Gastrocnemius medialis (tissue), 4 donors: Measurements from ENCODE around the gene APBB2. TPM values are rescaled to one million over a fixed set of nuclear protein-coding genes. Genes with fewer than 3 reads are reported as not detected.

ENCODE experiments used
- ATAC-seq, 2 donors: fragments of 150-250 bp; one replicate each; pipeline ENCODE4 v1.9.1; 2016
- DNase-seq, 2 donors: peaks; one replicate each; pipeline ENCODE4 v3.0.0-alpha.2; 2019
- H3K27ac ChIP-seq, 4 donors: fragments of 200-600 bp; sonication (generic); 1 replicate in 1 of 4; 2 replicates in 3 of 4; pipeline ENCODE4 v1.5.1; 2016 to 2018; ENCODE audit warnings: mild to moderate bottlenecking in 2 of 4, moderate library complexity in 1 of 4
- H3K27me3 ChIP-seq, 3 donors: fragments of 200-600 bp; sonication (generic) in 2 of 3; 1 replicate in 1 of 3; 2 replicates in 2 of 3; pipeline versions ENCODE4 v1.5.1 to v1.6.0; 2016 to 2019; ENCODE audit warnings: mild to moderate bottlenecking in 1 of 3, moderate library complexity in 1 of 3
- H3K36me3 ChIP-seq, 2 donors: fragments of 200-600 bp; sonication (generic) in 1 of 2; one replicate each; pipeline ENCODE4 v1.5.1; 2017 to 2018
- H3K4me1 ChIP-seq, 2 donors: fragments of 200-600 bp; sonication (generic) in 1 of 2; one replicate each; pipeline ENCODE4 v1.5.1; 2016 to 2017; ENCODE audit warnings: mild to moderate bottlenecking in 2 of 2
- H3K4me3 ChIP-seq, 4 donors: fragments of 200-600 bp; sonication (generic) in 3 of 4; 1 replicate in 1 of 4; 2 replicates in 3 of 4; pipeline ENCODE4 v1.5.1; 2016 to 2019; ENCODE audit warnings: mild to moderate bottlenecking in 2 of 4
- H3K9me3 ChIP-seq, 3 donors: fragments of 200-600 bp; sonication (generic) in 2 of 3; 1 replicate in 1 of 3; 2 replicates in 2 of 3; pipeline ENCODE4 v1.5.1; 2016 to 2019
- CTCF ChIP-seq, 5 experiments: fragments of 450-650 bp in 3 of 5; fragments of 200-600 bp in 2 of 5; sonication (generic) in 2 of 5; IDR thresholded peaks in 4 of 5; conservative IDR thresholded peaks in 1 of 5; 1 replicate in 4 of 5; 2 replicates in 1 of 5; pipeline ENCODE4 v1.5.1; 2016 to 2019; ENCODE audit warnings: antibody characterized with exemption in 5 of 5, mild to moderate bottlenecking in 3 of 5, moderate library complexity in 3 of 5
- POLR2A ChIP-seq, 2 donors: fragments of 450-650 bp; IDR thresholded peaks; one replicate each; pipeline ENCODE4 v1.6.1; 2017; ENCODE audit warnings: antibody characterized with exemption in 2 of 2, mild to moderate bottlenecking in 2 of 2, moderate library complexity in 2 of 2
- in situ Hi-C, 4 donors: fragments of 200-750 bp; cut with MboI; loops; one replicate each; pipeline versions ENCODE4 v1.15.0 to v1.8.0; 2017; ENCODE audit warnings: low sequenced_read_pairs in 4 of 4
- intact Hi-C: fragments of 100-400 bp; cut with DNase I; formaldehyde crosslinking; loops from one replicate; pipeline ENCODE4 v1.15.1; 2023; ENCODE audit warnings: low total_unique reads
- total RNA-seq, 4 donors: library from RNA; depleted of rRNA; stranded (reverse); fragments of >200 nt; gene quantifications; one replicate each; pipeline versions ENCODE4 v1.1.0 to v1.2.3, GENCODE V29; 2016

APBB2 gene
- total RNA-seq, 4 donors from 2014 or later, result 14.3 to 20.5 (median 14.5) TPM

DNA sequence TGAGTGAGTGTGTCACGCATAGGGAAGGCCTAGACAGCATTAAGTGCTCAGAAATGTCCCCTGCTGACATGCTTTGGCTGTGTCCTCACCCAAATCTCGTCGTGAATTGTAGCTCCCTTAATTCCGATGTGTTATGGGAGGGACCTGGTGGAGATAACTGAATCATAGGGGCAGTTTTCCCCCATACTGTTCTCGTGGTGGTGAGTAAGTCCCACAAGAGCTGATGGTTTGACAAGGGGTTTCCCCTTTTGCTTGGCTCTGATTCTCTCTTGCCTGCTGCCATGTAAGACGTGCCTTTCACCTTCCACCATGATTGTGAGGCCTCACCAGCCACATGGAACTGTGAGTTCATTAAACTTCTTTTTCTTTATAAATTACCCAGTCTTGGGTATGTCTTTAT is 386.6 kb downstream of the APBB2 start:
- intact Hi-C loops, result no loop called here
- H3K36me3 ChIP-seq, result peaks cover 0 to 14% of the 10 kb centered on the region in 2 donors
- no peak for ATAC-seq

DNA sequence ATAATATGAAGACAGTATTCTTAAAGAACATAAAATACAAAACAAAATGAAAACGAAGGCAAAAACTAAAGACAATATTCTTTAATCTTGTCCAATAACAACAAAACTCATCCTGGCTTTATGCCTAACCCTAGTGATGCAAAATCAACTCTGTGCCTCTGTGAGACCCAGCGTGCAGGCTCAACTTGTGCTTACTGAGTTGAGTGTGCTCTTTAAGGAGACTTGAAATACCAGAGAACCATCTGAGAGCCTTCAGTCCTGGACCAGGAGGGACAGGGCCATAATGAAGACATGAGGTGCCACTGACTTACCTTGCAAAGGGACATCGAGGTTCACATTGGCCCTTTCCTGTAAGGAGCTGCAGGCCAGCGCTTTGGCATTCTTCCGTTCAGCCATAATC is 387.5 kb downstream of the APBB2 start:
- no peak for TF ChIP-seq CTCF (IDR thresholded peaks at IDR 0.05 in 4 of 5, conservative IDR thresholded peaks at IDR 0.05 in 1 of 5)
- TF ChIP-seq POLR2A (IDR thresholded peaks at IDR 0.05), result no peak
- no peaks in the 10 kb centered on the region for H3K9me3 ChIP-seq
- in situ Hi-C loops (no loop called here), intact Hi-C loops (no loop called here)
- H3K27me3 ChIP-seq, result no peaks in the 10 kb centered on the region
- no peak overlapping the region for H3K27ac ChIP-seq
- no peak overlapping the region for H3K4me3 ChIP-seq
- DNase-seq (no peak), ATAC-seq (no peak)
- H3K4me1 ChIP-seq, result no peaks in the 10 kb centered on the region
- peaks cover 0 to 23% of the 10 kb centered on the region in 2 donors for H3K36me3 ChIP-seq

More for the DNA sequence above, 386.6 kb downstream of the APBB2 start:
- in situ Hi-C loops, result no loop called here
- no peaks in the 10 kb centered on the region for H3K4me1 ChIP-seq
- no peak for DNase-seq
- no peak for TF ChIP-seq POLR2A (IDR thresholded peaks at IDR 0.05)
- TF ChIP-seq CTCF (IDR thresholded peaks at IDR 0.05 in 4 of 5, conservative IDR thresholded peaks at IDR 0.05 in 1 of 5), result no peak
- no peak overlapping the region for H3K27ac ChIP-seq
- H3K4me3 ChIP-seq, result no peak overlapping the region
- no peaks in the 10 kb centered on the region for H3K9me3 ChIP-seq
- H3K27me3 ChIP-seq, result no peaks in the 10 kb centered on the region

DNA sequence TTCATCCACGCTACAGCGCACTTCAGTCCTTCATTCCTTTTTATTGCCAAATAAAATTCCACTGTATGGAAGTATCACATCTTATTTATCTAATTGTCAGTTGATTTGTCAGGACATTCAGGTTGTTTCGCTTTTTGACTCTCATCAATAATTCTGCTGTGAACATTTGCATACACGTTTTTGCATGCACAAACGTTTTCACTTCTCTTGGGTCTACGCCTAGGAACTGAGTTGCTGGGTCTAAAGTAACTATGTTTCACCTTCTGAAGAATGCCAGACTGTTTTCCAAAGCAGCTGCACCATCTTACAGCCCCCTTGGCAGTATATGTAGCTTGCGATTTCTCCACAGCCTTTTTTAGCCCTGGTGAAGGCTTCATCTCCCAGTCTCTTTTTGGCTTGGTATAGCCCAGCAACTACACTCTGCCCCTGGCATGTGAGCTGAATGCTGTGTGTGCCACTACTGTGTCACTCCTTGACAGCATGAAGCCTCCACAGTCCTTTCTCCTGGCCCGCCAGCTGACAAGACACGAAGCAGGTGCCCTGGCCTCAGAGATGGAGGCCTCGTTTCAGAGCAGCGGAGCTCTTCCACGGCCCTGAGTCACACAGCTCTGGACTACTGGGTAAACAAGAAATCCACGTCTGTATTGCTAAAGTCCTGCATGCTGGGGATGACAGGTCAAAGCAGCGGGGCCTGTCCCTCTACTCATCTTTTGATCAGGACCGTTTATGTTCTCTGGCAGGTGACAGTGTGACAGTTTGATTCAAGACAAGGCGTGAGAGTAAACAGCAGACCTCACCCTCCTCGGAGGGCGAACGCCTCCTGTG is 389.1 kb downstream of the APBB2 start:
- in situ Hi-C loops, result no loop called here
- peaks cover 0 to 29% of the 10 kb centered on the region in 2 donors for H3K36me3 ChIP-seq

GRCh38 chr4:40822420-40823166 is 391.7 kb downstream of the APBB2 start:
- H3K36me3 ChIP-seq, result peaks cover 0 to 29% of the 10 kb centered on the region in 2 donors
- intact Hi-C loops, result no loop called here
- no peak for DNase-seq
- TF ChIP-seq POLR2A (IDR thresholded peaks at IDR 0.05) (no peak), CTCF (IDR thresholded peaks at IDR 0.05 in 4 of 5, conservative IDR thresholded peaks at IDR 0.05 in 1 of 5) (no peak)
- ATAC-seq, result no peak
- H3K27ac ChIP-seq, result no peak overlapping the region
- no peaks in the 10 kb centered on the region for H3K9me3 ChIP-seq
- in situ Hi-C loops, result no loop called here
- no peaks in the 10 kb centered on the region for H3K4me1 ChIP-seq
- H3K27me3 ChIP-seq, result no peaks in the 10 kb centered on the region
- no peak overlapping the region for H3K4me3 ChIP-seq

More for the DNA sequence above, 389.1 kb downstream of the APBB2 start:
- Histone ChIP-seq H3K4me1 (no peaks in the 10 kb centered on the region), H3K4me3 (no peak overlapping the region), H3K9me3 (no peaks in the 10 kb centered on the region), H3K27ac (no peak overlapping the region), H3K27me3 (no peaks in the 10 kb centered on the region)
- no peak for TF ChIP-seq POLR2A (IDR thresholded peaks at IDR 0.05)
- no peak for TF ChIP-seq CTCF (IDR thresholded peaks at IDR 0.05 in 4 of 5, conservative IDR thresholded peaks at IDR 0.05 in 1 of 5)
- no peak for DNase-seq
- intact Hi-C loops, result no loop called here
- ATAC-seq, result no peak
